ENCODE measurements around the gene CTNNA3.

Gene CTNNA3

GRCh38 chr10:67296926-67297325, 399.1 kb downstream of the CTNNA3 start:
- no peak overlapping the region for H3K27ac ChIP-seq (ENCODE audit: insufficient read depth in 1 of 2, low read depth in 1 of 2, low read length in 2 of 2, poor library complexity in 1 of 2, severe bottlenecking in 2 of 2)
- H3K4me1 ChIP-seq (ENCODE audit: control extremely low read depth in 1 of 4, control insufficient read depth in 4 of 4, insufficient read depth in 4 of 4, low read length in 3 of 4), result no peaks in the 10 kb centered on the region
- WGBS (ENCODE audit: insufficient coverage), result 80% methylated on average over 1 of the region's 2 CpGs
- H3K9me3 ChIP-seq (ENCODE audit: control extremely low read depth in 1 of 5, control insufficient read depth in 4 of 5, insufficient read depth in 2 of 5, low read depth in 1 of 5, low read length in 4 of 5), result peaks cover 0 to 1% (median 0%) of the 10 kb centered on the region in 5 experiments
- ChIA-PET CTCF (interaction anchor here (1.9 kb wide), 1 partner anchor 9 kb away, joined by 4 read pairs; no protein-coding TSS in a partner anchor), POLR2A (no interaction called here)
- H3K27me3 ChIP-seq (replicated peaks in 2 of 5; ENCODE audit: control insufficient read depth in 4 of 5, insufficient read depth in 5 of 5, low read length in 4 of 5), result no peaks in the 10 kb centered on the region
- no peak for DNase-seq
- H3K36me3 ChIP-seq (ENCODE audit: control insufficient read depth in 4 of 4, insufficient read depth in 4 of 4, low read length in 3 of 4), result no peaks in the 10 kb centered on the region
- H3K4me3 ChIP-seq (ENCODE audit: control insufficient read depth in 1 of 7, extremely low read depth in 1 of 7, insufficient read depth in 4 of 7, low read depth in 2 of 7, low read length in 6 of 7), result no peak overlapping the region

DNA sequence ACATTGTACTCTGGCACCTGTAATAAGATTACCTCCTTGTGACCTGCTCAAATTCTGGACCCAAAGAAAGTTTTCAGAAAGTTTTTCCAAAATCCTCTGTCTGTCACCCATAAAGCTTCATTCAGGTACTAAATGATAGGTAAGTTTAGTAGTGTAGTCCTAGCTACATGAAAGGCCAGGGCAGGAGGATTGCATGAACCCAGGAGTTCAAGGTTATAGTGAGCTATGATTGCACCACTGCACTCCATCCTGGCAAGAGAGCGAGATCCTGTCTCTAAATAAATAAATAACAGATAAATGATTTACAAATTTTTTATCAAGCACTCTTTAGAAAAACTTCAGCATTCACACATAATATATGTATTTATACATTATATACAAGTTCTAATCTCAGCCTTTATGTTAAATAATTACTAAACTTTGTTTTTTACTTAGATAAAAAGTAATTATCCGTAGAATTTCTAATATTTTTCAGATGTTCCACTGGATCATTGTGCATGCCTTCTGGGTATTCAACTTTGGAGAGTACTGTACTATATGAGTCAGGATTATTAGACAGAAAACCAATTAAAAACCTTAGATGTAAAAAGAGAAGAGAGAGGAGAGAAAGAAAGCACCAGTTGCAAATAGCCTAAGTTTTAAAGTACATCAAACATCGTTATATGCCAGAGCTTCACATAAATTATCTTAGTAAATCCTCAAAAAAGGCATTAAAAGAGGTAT, 407.1 kb downstream of the CTNNA3 start:
- DNase-seq, result no peak
- H3K4me3 ChIP-seq (ENCODE audit: control insufficient read depth in 1 of 7, extremely low read depth in 1 of 7, insufficient read depth in 4 of 7, low read depth in 2 of 7, low read length in 6 of 7), result no peak overlapping the region
- H3K4me1 ChIP-seq (ENCODE audit: control extremely low read depth in 1 of 4, control insufficient read depth in 4 of 4, insufficient read depth in 4 of 4, low read length in 3 of 4), result no peaks in the 10 kb centered on the region
- WGBS (ENCODE audit: insufficient coverage), result no CpG with 5 or more reads among the region's 3 CpGs
- no peak overlapping the region for H3K27ac ChIP-seq (ENCODE audit: insufficient read depth in 1 of 2, low read depth in 1 of 2, low read length in 2 of 2, poor library complexity in 1 of 2, severe bottlenecking in 2 of 2)
- CTCF ChIA-PET, result no interaction called here
- POLR2A ChIA-PET, result no interaction called here
- no peaks in the 10 kb centered on the region for H3K27me3 ChIP-seq (replicated peaks in 2 of 5; ENCODE audit: control insufficient read depth in 4 of 5, insufficient read depth in 5 of 5, low read length in 4 of 5)
- no peaks in the 10 kb centered on the region for H3K36me3 ChIP-seq (ENCODE audit: control insufficient read depth in 4 of 4, insufficient read depth in 4 of 4, low read length in 3 of 4)
- H3K9me3 ChIP-seq (ENCODE audit: control extremely low read depth in 1 of 5, control insufficient read depth in 4 of 5, insufficient read depth in 2 of 5, low read depth in 1 of 5, low read length in 4 of 5), result no peaks in the 10 kb centered on the region

GRCh38 chr10:67284589-67284988, 411.4 kb downstream of the CTNNA3 start:
- POLR2A ChIA-PET, result no interaction called here
- no peaks in the 10 kb centered on the region for H3K4me1 ChIP-seq (ENCODE audit: control extremely low read depth in 1 of 4, control insufficient read depth in 4 of 4, insufficient read depth in 4 of 4, low read length in 3 of 4)
- H3K9me3 ChIP-seq (ENCODE audit: control extremely low read depth in 1 of 5, control insufficient read depth in 4 of 5, insufficient read depth in 2 of 5, low read depth in 1 of 5, low read length in 4 of 5), result no peaks in the 10 kb centered on the region
- DNase-seq, result no peak
- no peaks in the 10 kb centered on the region for H3K36me3 ChIP-seq (ENCODE audit: control insufficient read depth in 4 of 4, insufficient read depth in 4 of 4, low read length in 3 of 4)
- H3K27me3 ChIP-seq (replicated peaks in 2 of 5; ENCODE audit: control insufficient read depth in 4 of 5, insufficient read depth in 5 of 5, low read length in 4 of 5), result no peaks in the 10 kb centered on the region
- CTCF ChIA-PET, result no interaction called here
- H3K27ac ChIP-seq (ENCODE audit: insufficient read depth in 1 of 2, low read depth in 1 of 2, low read length in 2 of 2, poor library complexity in 1 of 2, severe bottlenecking in 2 of 2), result no peak overlapping the region
- no peak overlapping the region for H3K4me3 ChIP-seq (ENCODE audit: control insufficient read depth in 1 of 7, extremely low read depth in 1 of 7, insufficient read depth in 4 of 7, low read depth in 2 of 7, low read length in 6 of 7)
- WGBS (ENCODE audit: insufficient coverage), result 67% methylated on average over 1 of the region's 1 CpG

DNA sequence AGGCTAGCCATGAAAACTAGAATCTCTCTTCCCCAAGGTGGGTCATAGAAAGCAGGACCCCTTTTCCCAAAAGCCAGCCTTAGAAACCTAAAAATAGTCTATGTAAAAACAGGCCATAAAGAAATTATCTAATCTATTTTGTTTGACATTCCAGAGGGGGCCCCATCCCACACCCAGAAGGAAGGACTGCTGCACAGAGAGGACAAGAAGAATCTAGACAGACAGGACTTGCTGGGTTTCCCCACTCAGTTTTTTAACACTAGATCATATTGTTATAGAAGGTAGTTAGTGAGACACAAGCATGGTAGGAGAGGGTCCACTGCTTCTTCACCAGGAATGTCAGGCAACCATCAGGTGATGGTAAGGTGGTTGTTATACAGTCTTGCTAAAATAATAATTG, 413.1 kb downstream of the CTNNA3 start:
- no peaks in the 10 kb centered on the region for H3K36me3 ChIP-seq (ENCODE audit: control insufficient read depth in 4 of 4, insufficient read depth in 4 of 4, low read length in 3 of 4)
- ChIA-PET CTCF (no interaction called here), POLR2A (no interaction called here)
- no peaks in the 10 kb centered on the region for H3K9me3 ChIP-seq (ENCODE audit: control extremely low read depth in 1 of 5, control insufficient read depth in 4 of 5, insufficient read depth in 2 of 5, low read depth in 1 of 5, low read length in 4 of 5)
- no peaks in the 10 kb centered on the region for H3K4me1 ChIP-seq (ENCODE audit: control extremely low read depth in 1 of 4, control insufficient read depth in 4 of 4, insufficient read depth in 4 of 4, low read length in 3 of 4)
- H3K27me3 ChIP-seq (replicated peaks in 2 of 5; ENCODE audit: control insufficient read depth in 4 of 5, insufficient read depth in 5 of 5, low read length in 4 of 5), result no peaks in the 10 kb centered on the region
- H3K4me3 ChIP-seq (ENCODE audit: control insufficient read depth in 1 of 7, extremely low read depth in 1 of 7, insufficient read depth in 4 of 7, low read depth in 2 of 7, low read length in 6 of 7), result no peak overlapping the region
- no peak overlapping the region for H3K27ac ChIP-seq (ENCODE audit: insufficient read depth in 1 of 2, low read depth in 1 of 2, low read length in 2 of 2, poor library complexity in 1 of 2, severe bottlenecking in 2 of 2)
- DNase-seq, result no peak

- ChIA-PET CTCF (interaction anchor here (0.9 kb wide), 1 partner anchor 24 kb away, joined by 3 read pairs; no protein-coding TSS in a partner anchor), POLR2A (no interaction called here)
- H3K27ac ChIP-seq (ENCODE audit: insufficient read depth in 1 of 2, low read depth in 1 of 2, low read length in 2 of 2, poor library complexity in 1 of 2, severe bottlenecking in 2 of 2), result no peak overlapping the region
- no peaks in the 10 kb centered on the region for H3K36me3 ChIP-seq (ENCODE audit: control insufficient read depth in 4 of 4, insufficient read depth in 4 of 4, low read length in 3 of 4)
- no peaks in the 10 kb centered on the region for H3K9me3 ChIP-seq (ENCODE audit: control extremely low read depth in 1 of 5, control insufficient read depth in 4 of 5, insufficient read depth in 2 of 5, low read depth in 1 of 5, low read length in 4 of 5)
- H3K4me1 ChIP-seq (ENCODE audit: control extremely low read depth in 1 of 4, control insufficient read depth in 4 of 4, insufficient read depth in 4 of 4, low read length in 3 of 4), result no peaks in the 10 kb centered on the region
- WGBS (ENCODE audit: insufficient coverage), result 100% methylated on average over 2 of the region's 4 CpGs
- H3K27me3 ChIP-seq (replicated peaks in 2 of 5; ENCODE audit: control insufficient read depth in 4 of 5, insufficient read depth in 5 of 5, low read length in 4 of 5), result no peaks in the 10 kb centered on the region
- no peak overlapping the region for H3K4me3 ChIP-seq (ENCODE audit: control insufficient read depth in 1 of 7, extremely low read depth in 1 of 7, insufficient read depth in 4 of 7, low read depth in 2 of 7, low read length in 6 of 7)
- no peak for DNase-seq
Observed at GRCh38 chr10:67280405-67280804, 415.6 kb downstream of the CTNNA3 start.

GRCh38 chr10:67277402-67277801, 418.6 kb downstream of the CTNNA3 start:
- Histone ChIP-seq H3K9me3 (ENCODE audit: control extremely low read depth in 1 of 5, control insufficient read depth in 4 of 5, insufficient read depth in 2 of 5, low read depth in 1 of 5, low read length in 4 of 5) (no peaks in the 10 kb centered on the region), H3K4me3 (ENCODE audit: control insufficient read depth in 1 of 7, extremely low read depth in 1 of 7, insufficient read depth in 4 of 7, low read depth in 2 of 7, low read length in 6 of 7) (no peak overlapping the region), H3K27ac (ENCODE audit: insufficient read depth in 1 of 2, low read depth in 1 of 2, low read length in 2 of 2, poor library complexity in 1 of 2, severe bottlenecking in 2 of 2) (no peak overlapping the region), H3K27me3 (replicated peaks in 2 of 5; ENCODE audit: control insufficient read depth in 4 of 5, insufficient read depth in 5 of 5, low read length in 4 of 5) (no peaks in the 10 kb centered on the region), H3K36me3 (ENCODE audit: control insufficient read depth in 4 of 4, insufficient read depth in 4 of 4, low read length in 3 of 4) (no peaks in the 10 kb centered on the region), H3K4me1 (ENCODE audit: control extremely low read depth in 1 of 4, control insufficient read depth in 4 of 4, insufficient read depth in 4 of 4, low read length in 3 of 4) (no peaks in the 10 kb centered on the region)
- no peak for DNase-seq
- ChIA-PET POLR2A (no interaction called here), CTCF (no interaction called here)
- 94% methylated on average over 2 of the region's 2 CpGs for WGBS (ENCODE audit: insufficient coverage)

DNA sequence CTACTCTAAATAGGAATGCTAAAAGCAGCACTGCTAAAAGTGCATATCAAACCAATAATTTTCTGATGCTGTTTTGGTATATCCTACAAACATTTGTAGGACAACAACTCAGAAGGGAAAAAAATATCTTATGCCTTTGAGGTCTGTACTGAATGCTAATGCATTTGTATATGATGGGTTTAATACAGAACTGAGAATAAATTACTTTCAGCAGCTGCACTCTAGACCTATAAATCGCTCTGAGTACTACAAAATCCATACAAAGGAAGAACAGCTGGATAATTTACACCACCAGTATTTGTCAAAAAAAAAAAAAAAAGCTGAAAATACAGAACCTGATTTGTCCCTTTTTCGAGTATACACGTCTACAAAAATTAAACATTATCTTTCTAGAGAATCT, 426.2 kb downstream of the CTNNA3 start:
- H3K4me1 ChIP-seq (ENCODE audit: control extremely low read depth in 1 of 4, control insufficient read depth in 4 of 4, insufficient read depth in 4 of 4, low read length in 3 of 4), result no peaks in the 10 kb centered on the region

More for the DNA sequence above, 426.2 kb downstream of the CTNNA3 start:
- Histone ChIP-seq H3K4me3 (ENCODE audit: control insufficient read depth in 1 of 7, extremely low read depth in 1 of 7, insufficient read depth in 4 of 7, low read depth in 2 of 7, low read length in 6 of 7) (no peak overlapping the region), H3K36me3 (ENCODE audit: control insufficient read depth in 4 of 4, insufficient read depth in 4 of 4, low read length in 3 of 4) (no peaks in the 10 kb centered on the region), H3K27me3 (replicated peaks in 2 of 5; ENCODE audit: control insufficient read depth in 4 of 5, insufficient read depth in 5 of 5, low read length in 4 of 5) (no peaks in the 10 kb centered on the region), H3K27ac (ENCODE audit: insufficient read depth in 1 of 2, low read depth in 1 of 2, low read length in 2 of 2, poor library complexity in 1 of 2, severe bottlenecking in 2 of 2) (no peak overlapping the region), H3K9me3 (ENCODE audit: control extremely low read depth in 1 of 5, control insufficient read depth in 4 of 5, insufficient read depth in 2 of 5, low read depth in 1 of 5, low read length in 4 of 5) (no peaks in the 10 kb centered on the region)
- ChIA-PET CTCF (no interaction called here), POLR2A (no interaction called here)
- 100% methylated on average over 2 of the region's 3 CpGs for WGBS (ENCODE audit: insufficient coverage)
- no peak for DNase-seq
